ENCODE results near the gene WASL. TPM values are rescaled to one million over a fixed set of nuclear protein-coding genes. Genes with fewer than 3 reads are reported as not detected.

The WASL gene
- polyA plus RNA-seq, 1 donor from 2014 or later: 22.5 TPM

DNA sequence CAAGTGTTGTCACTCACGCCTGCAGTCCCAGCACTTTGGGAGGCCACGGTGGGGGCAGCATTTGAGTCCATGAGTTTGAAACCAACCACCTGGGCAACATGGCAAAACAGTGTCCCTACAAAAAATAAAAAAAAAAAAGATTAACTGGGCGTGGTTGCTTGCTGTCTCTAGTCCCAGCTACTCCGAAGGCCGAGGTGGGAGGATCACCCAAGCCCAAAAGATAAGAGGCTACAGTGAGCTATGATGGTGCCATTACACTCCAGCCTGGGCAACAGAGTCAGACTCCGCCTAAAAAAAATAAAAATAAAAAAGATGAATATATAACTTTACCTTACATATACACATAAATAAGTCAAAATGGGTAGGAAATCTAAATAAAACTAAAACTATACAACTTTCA, 95.6 kb downstream of the WASL start:
- no peak overlapping the region for H3K27ac ChIP-seq (ENCODE audit: low read length)
- no peaks in the 10 kb centered on the region for H3K9me2 ChIP-seq (ENCODE audit: insufficient read depth, low read length)
- no peaks in the 10 kb centered on the region for H3K9me3 ChIP-seq (ENCODE audit: low read length)
- H3K79me2 ChIP-seq (replicated peaks; ENCODE audit: insufficient read depth, low read length): no peaks in the 10 kb centered on the region
- H3K9ac ChIP-seq (ENCODE audit: low read length): no peak overlapping the region
- H3K4me2 ChIP-seq (ENCODE audit: low read length): no peak overlapping the region
- no peaks in the 10 kb centered on the region for H3F3A ChIP-seq (ENCODE audit: insufficient read depth, low read length, poor library complexity, severe bottlenecking)
- no peaks in the 10 kb centered on the region for H3K27me3 ChIP-seq (ENCODE audit: insufficient read depth, low read depth, low read length)
- no peaks in the 10 kb centered on the region for H3K36me3 ChIP-seq (ENCODE audit: insufficient read depth, low read length)
- no peak overlapping the region for H3K4me3 ChIP-seq (ENCODE audit: low read length)
- no peaks in the 10 kb centered on the region for H4K20me1 ChIP-seq (ENCODE audit: insufficient read depth)
- TF ChIP-seq, protein P1, sequence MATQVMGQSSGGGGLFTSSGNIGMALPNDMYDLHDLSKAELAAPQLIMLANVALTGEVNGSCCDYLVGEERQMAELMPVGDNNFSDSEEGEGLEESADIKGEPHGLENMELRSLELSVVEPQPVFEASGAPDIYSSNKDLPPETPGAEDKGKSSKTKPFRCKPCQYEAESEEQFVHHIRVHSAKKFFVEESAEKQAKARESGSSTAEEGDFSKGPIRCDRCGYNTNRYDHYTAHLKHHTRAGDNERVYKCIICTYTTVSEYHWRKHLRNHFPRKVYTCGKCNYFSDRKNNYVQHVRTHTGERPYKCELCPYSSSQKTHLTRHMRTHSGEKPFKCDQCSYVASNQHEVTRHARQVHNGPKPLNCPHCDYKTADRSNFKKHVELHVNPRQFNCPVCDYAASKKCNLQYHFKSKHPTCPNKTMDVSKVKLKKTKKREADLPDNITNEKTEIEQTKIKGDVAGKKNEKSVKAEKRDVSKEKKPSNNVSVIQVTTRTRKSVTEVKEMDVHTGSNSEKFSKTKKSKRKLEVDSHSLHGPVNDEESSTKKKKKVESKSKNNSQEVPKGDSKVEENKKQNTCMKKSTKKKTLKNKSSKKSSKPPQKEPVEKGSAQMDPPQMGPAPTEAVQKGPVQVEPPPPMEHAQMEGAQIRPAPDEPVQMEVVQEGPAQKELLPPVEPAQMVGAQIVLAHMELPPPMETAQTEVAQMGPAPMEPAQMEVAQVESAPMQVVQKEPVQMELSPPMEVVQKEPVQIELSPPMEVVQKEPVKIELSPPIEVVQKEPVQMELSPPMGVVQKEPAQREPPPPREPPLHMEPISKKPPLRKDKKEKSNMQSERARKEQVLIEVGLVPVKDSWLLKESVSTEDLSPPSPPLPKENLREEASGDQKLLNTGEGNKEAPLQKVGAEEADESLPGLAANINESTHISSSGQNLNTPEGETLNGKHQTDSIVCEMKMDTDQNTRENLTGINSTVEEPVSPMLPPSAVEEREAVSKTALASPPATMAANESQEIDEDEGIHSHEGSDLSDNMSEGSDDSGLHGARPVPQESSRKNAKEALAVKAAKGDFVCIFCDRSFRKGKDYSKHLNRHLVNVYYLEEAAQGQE (IDR thresholded peaks at IDR 0.05; ENCODE audit: borderline replicate concordance): no peak
- TF ChIP-seq MXI1 (conservative IDR thresholded peaks at IDR 0.05; ENCODE audit: poor library complexity, severe bottlenecking) (no peak), POLR2AphosphoS5 (IDR thresholded peaks at IDR 0.05) (no peak), RAD21 (conservative IDR thresholded peaks at IDR 0.05) (no peak), TAF1 (IDR thresholded peaks at IDR 0.05; ENCODE audit: low read depth) (no peak), SMC3 (conservative IDR thresholded peaks at IDR 0.05; ENCODE audit: poor library complexity) (no peak), EP300 (conservative IDR thresholded peaks at IDR 0.05; ENCODE audit: poor library complexity, severe bottlenecking) (no peak), EZH2 (IDR thresholded peaks at IDR 0.05; ENCODE audit: borderline replicate concordance, insufficient read depth, low read length, poor library complexity, severe bottlenecking) (no peak)
- TF ChIP-seq, protein P2, sequence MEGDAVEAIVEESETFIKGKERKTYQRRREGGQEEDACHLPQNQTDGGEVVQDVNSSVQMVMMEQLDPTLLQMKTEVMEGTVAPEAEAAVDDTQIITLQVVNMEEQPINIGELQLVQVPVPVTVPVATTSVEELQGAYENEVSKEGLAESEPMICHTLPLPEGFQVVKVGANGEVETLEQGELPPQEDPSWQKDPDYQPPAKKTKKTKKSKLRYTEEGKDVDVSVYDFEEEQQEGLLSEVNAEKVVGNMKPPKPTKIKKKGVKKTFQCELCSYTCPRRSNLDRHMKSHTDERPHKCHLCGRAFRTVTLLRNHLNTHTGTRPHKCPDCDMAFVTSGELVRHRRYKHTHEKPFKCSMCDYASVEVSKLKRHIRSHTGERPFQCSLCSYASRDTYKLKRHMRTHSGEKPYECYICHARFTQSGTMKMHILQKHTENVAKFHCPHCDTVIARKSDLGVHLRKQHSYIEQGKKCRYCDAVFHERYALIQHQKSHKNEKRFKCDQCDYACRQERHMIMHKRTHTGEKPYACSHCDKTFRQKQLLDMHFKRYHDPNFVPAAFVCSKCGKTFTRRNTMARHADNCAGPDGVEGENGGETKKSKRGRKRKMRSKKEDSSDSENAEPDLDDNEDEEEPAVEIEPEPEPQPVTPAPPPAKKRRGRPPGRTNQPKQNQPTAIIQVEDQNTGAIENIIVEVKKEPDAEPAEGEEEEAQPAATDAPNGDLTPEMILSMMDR (IDR thresholded peaks at IDR 0.05; ENCODE audit: poor library complexity, severe bottlenecking): no peak
- H2AFZ ChIP-seq (ENCODE audit: low read depth, low read length): no peak overlapping the region

DNA sequence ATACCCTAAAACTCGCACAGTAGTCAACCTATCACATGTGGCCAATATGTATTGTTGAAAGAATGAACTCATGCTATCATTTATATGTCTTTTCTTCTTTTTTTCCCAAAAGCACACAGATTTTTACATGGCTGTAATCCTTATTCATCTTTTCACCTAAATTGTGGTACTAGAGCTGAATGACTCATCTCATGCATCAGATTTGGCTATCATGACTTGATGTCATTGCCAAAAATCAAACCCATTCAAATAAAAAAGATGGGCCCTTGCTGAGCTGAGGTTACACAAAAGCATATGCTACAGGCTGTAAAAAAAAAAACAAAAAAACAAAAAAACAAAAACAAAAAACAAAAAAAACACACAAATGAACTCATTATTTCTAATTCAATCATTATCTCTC, 96.4 kb downstream of the WASL start:
- Histone ChIP-seq H3K36me3 (ENCODE audit: insufficient read depth, low read length) (no peaks in the 10 kb centered on the region), H2AFZ (ENCODE audit: low read depth, low read length) (no peak overlapping the region), H3K4me2 (ENCODE audit: low read length) (no peak overlapping the region), H3F3A (ENCODE audit: insufficient read depth, low read length, poor library complexity, severe bottlenecking) (no peaks in the 10 kb centered on the region), H3K9ac (ENCODE audit: low read length) (no peak overlapping the region), H3K27ac (ENCODE audit: low read length) (no peak overlapping the region), H3K9me2 (ENCODE audit: insufficient read depth, low read length) (no peaks in the 10 kb centered on the region), H3K79me2 (replicated peaks; ENCODE audit: insufficient read depth, low read length) (no peaks in the 10 kb centered on the region), H4K20me1 (ENCODE audit: insufficient read depth) (no peaks in the 10 kb centered on the region), H3K27me3 (ENCODE audit: insufficient read depth, low read depth, low read length) (no peaks in the 10 kb centered on the region), H3K9me3 (ENCODE audit: low read length) (no peaks in the 10 kb centered on the region), H3K4me3 (ENCODE audit: low read length) (no peak overlapping the region)
- TF ChIP-seq TAF1 (IDR thresholded peaks at IDR 0.05; ENCODE audit: low read depth) (no peak), POLR2AphosphoS5 (IDR thresholded peaks at IDR 0.05) (no peak), EP300 (conservative IDR thresholded peaks at IDR 0.05; ENCODE audit: poor library complexity, severe bottlenecking) (no peak), SMC3 (conservative IDR thresholded peaks at IDR 0.05; ENCODE audit: poor library complexity) (no peak), MXI1 (conservative IDR thresholded peaks at IDR 0.05; ENCODE audit: poor library complexity, severe bottlenecking) (no peak), EZH2 (IDR thresholded peaks at IDR 0.05; ENCODE audit: borderline replicate concordance, insufficient read depth, low read length, poor library complexity, severe bottlenecking) (no peak), RAD21 (conservative IDR thresholded peaks at IDR 0.05) (no peak)
- TF ChIP-seq, protein P2 (IDR thresholded peaks at IDR 0.05; ENCODE audit: poor library complexity, severe bottlenecking): no peak
- TF ChIP-seq, protein P1 (IDR thresholded peaks at IDR 0.05; ENCODE audit: borderline replicate concordance): no peak

Data from neural cell (in vitro differentiated cells).